Kidney (tissue), 14 donors: Measurements from ENCODE around the gene ATG16L1. TPM values are rescaled to one million over a fixed set of nuclear protein-coding genes. Genes with fewer than 3 reads are reported as not detected.

Experiments used
- DNase-seq, 5 donors: peaks; one replicate each; pipeline ENCODE4 v3.0.0-alpha.2; 2013 to 2020
- FAIRE-seq: peaks from 2 replicates; lab custom pipeline; 2012; peaks lifted over from hg19 to GRCh38; lab: Jason Lieb, UNC
- H3K27ac ChIP-seq, 2 donors: one replicate each; pipeline ENCODE4 v1.7.0; 2013; ENCODE audit warnings: low read depth in 2 of 2, low read length in 2 of 2, inconsistent platforms in 1 of 2
- H3K27me3 ChIP-seq: one replicate; pipeline ENCODE4 v1.7.1; 2013; ENCODE audit warnings: low read length, inconsistent platforms; ENCODE audit not compliant: control insufficient read depth, insufficient read depth
- H3K36me3 ChIP-seq, 3 donors: one replicate each; pipeline versions ENCODE4 v1.7.0 to v1.7.1; 2013; ENCODE audit warnings: low read length in 3 of 3, control low read depth in 1 of 3, inconsistent platforms in 1 of 3; ENCODE audit not compliant: insufficient read depth in 3 of 3, control insufficient read depth in 2 of 3
- H3K4me1 ChIP-seq, 3 donors: one replicate each; pipeline versions ENCODE4 v1.7.0 to v1.7.1; 2013; ENCODE audit warnings: low read length in 3 of 3, inconsistent platforms in 1 of 3, low read depth in 1 of 3; ENCODE audit not compliant: control insufficient read depth in 2 of 3, insufficient read depth in 2 of 3
- H3K4me3 ChIP-seq, 3 donors: one replicate each; pipeline versions ENCODE4 v1.7.0 to v1.8.1; 2013; ENCODE audit warnings: low read length in 3 of 3, control low read depth in 1 of 3, inconsistent platforms in 1 of 3
- H3K9ac ChIP-seq, 3 donors: one replicate each; pipeline versions ENCODE4 v1.7.0 to v1.7.1; 2013; ENCODE audit warnings: low read length in 3 of 3, control low read depth in 1 of 3, inconsistent platforms in 1 of 3
- H3K9me3 ChIP-seq, 3 donors: one replicate each; pipeline versions ENCODE4 v1.7.0 to v1.7.1; 2013; ENCODE audit warnings: low read length in 3 of 3, control low read depth in 1 of 3, inconsistent platforms in 1 of 3; ENCODE audit not compliant: control insufficient read depth in 2 of 3, insufficient read depth in 1 of 3
- CTCF ChIP-seq: IDR thresholded peaks from 3 replicates; pipeline ENCODE4 v1.5.1; 2012; ENCODE audit warnings: mild to moderate bottlenecking, moderate library complexity, borderline replicate concordance; ENCODE audit not compliant: insufficient read depth; ENCODE audit errors: extremely low read depth
- intact Hi-C: fragments of 100-400 bp; cut with DNase I; formaldehyde crosslinking; loops from one replicate; pipeline ENCODE4 v1.11.1; 2022
- polyA plus RNA-seq: library from polyadenylated mRNA; stranded (reverse); fragments of 350-450 nt; fragmentation: Illumina TruSeq; extraction: RNeasy Lipid Tissue Mini Kit (QIAGEN cat#74804); gene quantifications from one replicate; pipeline ENCODE4 v1.2.3, GENCODE V29; 2014; ENCODE audit warnings: low read depth, low replicate concordance; ENCODE audit not compliant: insufficient read depth
- total RNA-seq: library from RNA; stranded (reverse); fragmentation: NEBNext Ultra II Directional; extraction: Animal tissue kit (Norgen Biotek cat#: 25700); gene quantifications from one replicate; pipeline ENCODE4 v1.2.1, GENCODE V29; 2021
- donor health status: control.
- donor health status: control.
- donor health status: control.
- donor health status: control.
- donor health status: control.
- donor health status: DM: yes; HTN: yes; CAD: no.
- donor health status: Normal renal cell carcinoma (clear cell type).

Gene ATG16L1
- total and polyA plus RNA-seq, 2 donors from 2014 or later = 11.7 to 30.8 TPM

GRCh38 chr2:233300401-233300800 is 48.9 kb downstream of the ATG16L1 start:
- no peak overlapping the region for H3K4me3 ChIP-seq
- FAIRE-seq (no peak), DNase-seq (no peak)
- H3K4me1 ChIP-seq = no peaks in the 10 kb centered on the region
- H3K27me3 ChIP-seq = no peaks in the 10 kb centered on the region
- TF ChIP-seq CTCF = no peak
- intact Hi-C loops = no loop called here
- no peak overlapping the region for H3K27ac ChIP-seq
- H3K36me3 ChIP-seq = no peaks in the 10 kb centered on the region
- H3K9ac ChIP-seq = no peak overlapping the region
- no peaks in the 10 kb centered on the region for H3K9me3 ChIP-seq

DNA sequence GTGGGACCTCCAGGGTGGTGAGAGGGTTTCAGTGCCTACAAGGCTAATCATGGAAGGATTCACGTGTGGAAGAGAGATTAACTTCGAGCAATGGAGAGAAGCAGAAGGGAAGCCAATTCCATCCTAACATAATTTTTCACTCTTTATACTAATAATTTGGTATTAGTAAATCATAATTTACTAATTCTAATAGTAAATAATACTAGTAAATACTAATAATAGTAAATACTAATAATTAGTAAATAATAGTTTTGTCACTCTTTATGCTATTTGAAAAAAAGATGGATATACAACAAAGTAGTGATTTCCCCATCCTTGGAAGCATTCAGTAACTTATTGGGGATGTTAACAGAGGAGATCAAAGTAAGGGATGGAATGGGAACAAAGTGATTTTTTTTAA is 49.8 kb downstream of the ATG16L1 start:
- DNase-seq = no peak
- no peak overlapping the region for H3K9ac ChIP-seq
- no peaks in the 10 kb centered on the region for H3K27me3 ChIP-seq
- H3K4me3 ChIP-seq = no peak overlapping the region
- no peaks in the 10 kb centered on the region for H3K4me1 ChIP-seq
- H3K9me3 ChIP-seq = no peaks in the 10 kb centered on the region
- no peak for TF ChIP-seq CTCF
- no peak overlapping the region for H3K27ac ChIP-seq
- no peak for FAIRE-seq
- intact Hi-C loops = no loop called here
- H3K36me3 ChIP-seq = no peaks in the 10 kb centered on the region

DNA sequence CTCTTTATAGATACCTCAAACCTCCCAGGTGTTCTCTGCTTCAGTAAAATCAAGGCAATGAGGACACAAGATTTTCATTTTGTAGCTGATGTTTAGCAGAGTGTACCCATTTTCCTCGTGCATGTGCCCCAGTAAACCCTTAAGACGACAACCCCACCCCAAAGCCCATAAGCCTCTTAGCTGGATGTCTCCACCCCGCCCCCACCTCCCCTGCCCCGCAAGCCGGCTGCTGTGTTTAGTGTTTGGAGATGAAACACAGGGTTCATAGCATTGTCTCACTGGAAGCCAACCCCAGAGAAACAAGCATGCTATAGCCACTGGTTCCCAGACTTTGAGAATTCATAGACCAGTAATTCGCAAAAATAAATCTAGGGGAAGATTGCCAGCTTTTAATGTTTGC is 50.3 kb downstream of the ATG16L1 start:
- Histone ChIP-seq H3K36me3 (no peaks in the 10 kb centered on the region), H3K9me3 (no peaks in the 10 kb centered on the region), H3K9ac (no peak overlapping the region), H3K4me1 (no peaks in the 10 kb centered on the region), H3K4me3 (no peak overlapping the region), H3K27me3 (no peaks in the 10 kb centered on the region), H3K27ac (no peak overlapping the region)
- no peak for TF ChIP-seq CTCF
- DNase-seq (no peak), FAIRE-seq (no peak)
- intact Hi-C loops = no loop called here

GRCh38 chr2:233303252-233303651 is 51.8 kb downstream of the ATG16L1 start:
- FAIRE-seq (no peak), DNase-seq (no peak)
- no peaks in the 10 kb centered on the region for H3K9me3 ChIP-seq
- no peak overlapping the region for H3K9ac ChIP-seq
- no peak for TF ChIP-seq CTCF
- H3K27ac ChIP-seq = no peak overlapping the region
- H3K36me3 ChIP-seq = no peaks in the 10 kb centered on the region
- intact Hi-C loops = no loop called here
- no peak overlapping the region for H3K4me3 ChIP-seq
- no peaks in the 10 kb centered on the region for H3K4me1 ChIP-seq
- H3K27me3 ChIP-seq = no peaks in the 10 kb centered on the region
